Choroid plexus epithelial cell (primary cell): ENCODE measurements around the gene TVP23C.

Experiments
- DNase-seq: peaks from one replicate; pipeline ENCODE4 v3.0.0-alpha.2; 2010; ENCODE audit warnings: low read depth
- H3K4me3 ChIP-seq: 2 replicates; pipeline ENCODE4 v1.5.1; 2011; ENCODE audit warnings: low read depth, mild to moderate bottlenecking, control low read depth, low read length, moderate library complexity
- TF ChIP-seq, protein P1 (sequence below): conservative IDR thresholded peaks from 2 replicates; pipeline ENCODE4 v1.5.1; 2011; ENCODE audit warnings: low read depth, mild to moderate bottlenecking, control low read depth, inconsistent platforms, low read length, moderate library complexity

The TVP23C gene

DNA sequence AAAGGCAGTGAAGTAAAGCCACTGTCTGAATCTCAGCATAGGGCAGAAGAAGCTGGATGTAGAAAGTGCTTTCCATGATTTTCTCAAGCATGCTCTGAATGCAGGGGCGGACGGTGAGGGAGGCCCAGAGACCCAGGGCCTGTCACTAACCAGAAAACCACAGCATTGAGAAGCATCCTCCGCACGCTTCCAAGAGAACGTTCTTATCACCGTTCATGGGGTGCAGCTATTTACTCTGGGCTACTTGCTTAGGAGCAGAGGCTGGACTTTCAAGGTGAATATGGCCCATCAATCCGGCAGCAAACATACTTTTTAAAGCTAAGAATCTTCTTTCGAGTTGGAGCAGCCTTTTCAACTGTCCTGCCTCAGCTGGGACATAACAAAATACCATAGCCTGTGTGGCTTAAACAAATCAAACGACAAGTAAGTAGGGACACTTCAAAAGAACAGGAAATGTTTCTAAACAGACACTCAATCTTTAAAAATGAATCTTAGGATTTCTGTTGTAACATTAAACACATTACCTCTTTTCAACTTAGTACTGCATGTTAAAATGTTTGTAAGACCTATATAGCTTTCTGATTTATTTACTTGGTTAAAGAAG lies 49.3 kb downstream of the TVP23C start:
- H3K4me3 ChIP-seq: no peak overlapping the region
- TF ChIP-seq, protein P1, sequence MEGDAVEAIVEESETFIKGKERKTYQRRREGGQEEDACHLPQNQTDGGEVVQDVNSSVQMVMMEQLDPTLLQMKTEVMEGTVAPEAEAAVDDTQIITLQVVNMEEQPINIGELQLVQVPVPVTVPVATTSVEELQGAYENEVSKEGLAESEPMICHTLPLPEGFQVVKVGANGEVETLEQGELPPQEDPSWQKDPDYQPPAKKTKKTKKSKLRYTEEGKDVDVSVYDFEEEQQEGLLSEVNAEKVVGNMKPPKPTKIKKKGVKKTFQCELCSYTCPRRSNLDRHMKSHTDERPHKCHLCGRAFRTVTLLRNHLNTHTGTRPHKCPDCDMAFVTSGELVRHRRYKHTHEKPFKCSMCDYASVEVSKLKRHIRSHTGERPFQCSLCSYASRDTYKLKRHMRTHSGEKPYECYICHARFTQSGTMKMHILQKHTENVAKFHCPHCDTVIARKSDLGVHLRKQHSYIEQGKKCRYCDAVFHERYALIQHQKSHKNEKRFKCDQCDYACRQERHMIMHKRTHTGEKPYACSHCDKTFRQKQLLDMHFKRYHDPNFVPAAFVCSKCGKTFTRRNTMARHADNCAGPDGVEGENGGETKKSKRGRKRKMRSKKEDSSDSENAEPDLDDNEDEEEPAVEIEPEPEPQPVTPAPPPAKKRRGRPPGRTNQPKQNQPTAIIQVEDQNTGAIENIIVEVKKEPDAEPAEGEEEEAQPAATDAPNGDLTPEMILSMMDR: no peak
- peak; percentile 71 for DNase-seq

DNA sequence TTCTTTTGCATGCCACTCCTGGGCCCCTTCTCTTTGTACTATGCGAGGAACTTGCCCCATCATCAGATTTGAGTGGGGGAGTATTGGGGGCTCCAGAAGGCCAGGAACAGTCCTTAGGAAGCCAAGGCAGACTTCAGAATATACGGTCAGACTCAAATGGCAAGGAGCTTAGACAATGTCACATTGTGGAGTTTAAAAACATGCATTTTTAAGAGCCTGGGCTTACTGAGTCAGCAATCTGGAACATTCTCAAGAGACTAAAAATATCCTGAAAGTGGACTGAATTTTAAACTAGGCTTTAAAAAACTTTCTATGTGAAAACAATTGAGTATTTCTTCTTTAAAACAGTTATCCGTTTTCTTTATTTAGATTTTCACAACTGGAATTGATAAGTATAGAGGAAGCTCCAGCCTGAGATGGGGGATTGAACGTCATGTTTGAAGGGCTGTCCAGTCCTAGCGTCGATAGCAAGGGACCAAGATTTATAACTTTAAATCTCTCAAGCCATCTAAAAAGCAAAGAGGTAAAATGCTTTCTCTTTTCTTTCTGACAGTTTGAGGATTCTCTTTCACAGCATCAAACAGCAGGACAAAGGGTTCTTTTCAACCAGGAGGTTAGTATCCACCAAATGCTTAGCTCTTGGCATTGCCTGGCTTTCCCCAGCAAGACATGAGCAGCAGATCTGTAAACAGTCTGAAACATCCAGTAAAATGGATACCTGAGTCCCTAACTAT lies 50.1 kb downstream of the TVP23C start:
- H3K4me3 ChIP-seq: no peak overlapping the region
- TF ChIP-seq, protein P1: no peak
- peak; percentile 60 for DNase-seq

DNA sequence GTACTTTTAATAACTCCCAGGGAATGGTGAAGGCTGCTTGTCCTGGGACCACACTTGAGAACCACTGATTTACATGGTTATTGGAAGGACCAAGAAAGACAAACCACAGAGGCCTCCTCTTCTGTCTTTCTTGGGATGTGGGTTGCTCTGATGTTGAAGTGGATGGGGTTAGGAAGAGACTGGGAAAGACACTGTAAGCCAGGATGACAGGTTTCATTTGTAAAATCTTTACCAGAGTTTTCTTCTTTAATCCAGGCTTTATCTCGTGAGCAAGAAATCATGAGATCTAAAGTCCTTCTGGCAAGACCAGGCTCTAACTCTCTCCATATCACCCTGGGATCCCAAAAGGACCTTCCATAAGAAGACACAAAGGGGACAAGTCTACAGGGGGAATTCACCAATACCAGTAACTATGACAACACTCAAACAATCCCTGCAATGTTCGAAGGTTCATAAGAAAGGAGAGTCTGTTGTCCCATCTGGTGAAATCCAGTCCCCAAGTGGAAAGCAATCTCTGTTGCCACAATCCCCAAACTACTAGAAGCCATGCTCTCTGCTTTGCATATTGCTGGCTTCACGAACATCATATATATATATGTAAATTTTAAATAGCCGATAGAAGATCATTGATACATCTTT lies 51.1 kb downstream of the TVP23C start:
- DNase-seq: no peak
- TF ChIP-seq, protein P1: no peak
- H3K4me3 ChIP-seq: no peak overlapping the region

DNA sequence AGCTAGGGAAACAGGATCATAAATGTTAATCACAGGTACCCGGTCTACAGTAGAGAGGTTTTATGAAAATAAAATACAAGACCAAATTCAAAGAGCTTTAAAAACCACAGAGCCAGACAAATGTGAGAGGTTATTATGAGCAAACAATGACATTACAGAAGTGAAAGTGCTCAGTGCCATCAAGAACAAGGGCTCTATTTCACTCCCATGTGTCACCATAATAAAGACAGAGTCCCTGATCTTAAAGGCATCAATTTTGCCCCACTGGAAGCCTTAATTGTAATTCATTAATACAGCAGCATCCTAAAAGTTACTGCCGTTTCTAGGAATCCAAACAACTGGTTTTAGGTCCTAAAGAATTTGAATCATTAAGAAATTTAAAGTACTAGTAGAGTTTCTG lies 52.1 kb downstream of the TVP23C start:
- TF ChIP-seq, protein P1: no peak
- DNase-seq: no peak
- no peak overlapping the region for H3K4me3 ChIP-seq

DNA sequence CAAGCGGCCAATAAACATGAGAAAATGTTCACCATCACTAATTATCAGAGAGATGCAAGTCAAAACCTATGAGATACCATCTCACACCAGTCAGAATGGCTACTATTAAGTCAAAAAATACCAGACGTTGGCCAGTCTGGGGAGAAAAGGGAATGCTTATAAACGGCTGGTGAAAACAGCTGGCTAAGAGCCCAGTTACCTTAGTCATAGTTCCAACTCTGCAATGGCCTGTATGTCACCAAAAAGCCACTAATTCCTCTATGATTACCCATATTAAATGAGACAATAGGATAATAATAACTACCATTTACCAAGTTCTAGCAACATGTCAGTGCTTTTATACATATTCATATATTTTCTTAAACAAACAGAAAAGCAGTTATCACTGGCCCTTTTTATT lies 52.9 kb downstream of the TVP23C start:
- H3K4me3 ChIP-seq: no peak overlapping the region
- peak; percentile 61 for DNase-seq
- TF ChIP-seq, protein P1: no peak

DNA sequence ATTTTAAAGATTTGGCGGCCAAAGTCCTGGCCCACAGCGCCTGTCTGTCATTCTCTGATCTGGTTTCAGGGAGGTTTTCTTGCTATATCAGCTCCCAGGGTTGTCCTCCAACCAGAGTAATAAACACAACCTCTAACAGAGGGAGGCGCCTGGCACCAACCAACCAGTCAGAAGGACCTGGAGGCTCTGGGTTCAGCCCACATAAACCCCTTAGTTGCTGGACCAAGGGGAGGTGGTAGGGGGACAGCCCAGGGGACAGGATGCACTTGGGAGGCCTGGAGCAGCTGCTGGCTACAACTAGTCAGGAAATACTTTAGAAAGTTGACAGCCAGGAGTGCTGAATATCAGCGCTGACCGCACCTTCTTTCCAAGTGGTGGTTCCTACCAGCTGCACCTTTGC lies 54.2 kb downstream of the TVP23C start:
- DNase-seq: no peak
- H3K4me3 ChIP-seq: no peak overlapping the region
- TF ChIP-seq, protein P1: no peak
